HEK293T (cell line): ENCODE results near the gene PRMT7.

ENCODE experiments used
- ARNT ChIP-seq: fragments of 450-650 bp; IDR thresholded peaks from 2 replicates; pipeline ENCODE4 v1.6.1; 2017; ENCODE audit warnings: mild to moderate bottlenecking
- ELF4 ChIP-seq: fragments of 450-650 bp; IDR thresholded peaks from 2 replicates; pipeline ENCODE4 v1.6.1; 2017; ENCODE audit warnings: antibody characterized with exemption
- FOXA1 ChIP-seq: fragments of 450-650 bp; IDR thresholded peaks from 2 replicates; pipeline ENCODE4 v1.6.1; 2016; ENCODE audit warnings: mild to moderate bottlenecking
- FOXM1 ChIP-seq: fragments of 450-650 bp; IDR thresholded peaks from 2 replicates; pipeline ENCODE4 v1.6.1; 2017; ENCODE audit warnings: mild to moderate bottlenecking, borderline replicate concordance
- L3MBTL2 ChIP-seq: fragments of 450-650 bp; conservative IDR thresholded peaks from 2 replicates; pipeline ENCODE4 v1.6.1; 2016; ENCODE audit warnings: mild to moderate bottlenecking
- SP1 ChIP-seq: fragments of 450-650 bp; IDR thresholded peaks from 2 replicates; pipeline ENCODE4 v1.6.1; 2017

GRCh38 chr16:68373528-68374245, 62.9 kb downstream of the PRMT7 start:
- no peak for TF ChIP-seq L3MBTL2
- no peak for TF ChIP-seq ELF4
- TF ChIP-seq ARNT, result no peak
- TF ChIP-seq SP1, result no peak
- TF ChIP-seq FOXA1, result no peak
- TF ChIP-seq FOXM1, result no peak
